ENCODE measurements around the gene OR8B12.

OR8B12 gene

GRCh38 chr11:124543554-124543953 is at the start of gene OR8B12:
Gene OR8B12 (minus strand): TSS chr11:124543654. CDS start chr11:124543654, 0 bp downstream.
- DNase-seq (ENCODE audit: low read depth) = no peak

GRCh38 chr11:124592627-124593026 is 49.2 kb upstream of the OR8B12 start:
- no peak for DNase-seq (ENCODE audit: low read depth)

GRCh38 chr11:124591430-124591829 is 48.0 kb upstream of the OR8B12 start:
- DNase-seq (ENCODE audit: low read depth) = no peak

- DNase-seq (ENCODE audit: low read depth) = peak; percentile 67
Observed at GRCh38 chr11:124586238-124586860, 42.9 kb upstream of the OR8B12 start.

- DNase-seq (ENCODE audit: low read depth) = no peak
Observed at GRCh38 chr11:124584681-124585372, 41.4 kb upstream of the OR8B12 start.

GRCh38 chr11:124583781-124584180 is 40.3 kb upstream of the OR8B12 start:
- no peak for DNase-seq (ENCODE audit: low read depth)

- DNase-seq (ENCODE audit: low read depth) = no peak
Observed at GRCh38 chr11:124582565-124582964, 39.1 kb upstream of the OR8B12 start.

- no peak for DNase-seq (ENCODE audit: low read depth)
Observed at GRCh38 chr11:124581817-124582216, 38.4 kb upstream of the OR8B12 start.

- DNase-seq (ENCODE audit: low read depth) = no peak
Observed at GRCh38 chr11:124578761-124579160, 35.3 kb upstream of the OR8B12 start.

- DNase-seq (ENCODE audit: low read depth) = no peak
Observed at GRCh38 chr11:124577716-124578427, 34.4 kb upstream of the OR8B12 start.

- no peak for DNase-seq (ENCODE audit: low read depth)
Observed at GRCh38 chr11:124570160-124570559, 26.7 kb upstream of the OR8B12 start.

GRCh38 chr11:124569697-124570096 is 26.2 kb upstream of the OR8B12 start, which contains the start of gene OR8A1:
Gene OR8A1 (plus strand): TSS chr11:124569997. CDS start chr11:124570120, 123 bp downstream.
- no peak for DNase-seq (ENCODE audit: low read depth)

GRCh38 chr11:124556828-124557227 is 13.4 kb upstream of the OR8B12 start:
- DNase-seq (ENCODE audit: low read depth) = no peak

- DNase-seq (ENCODE audit: low read depth) = no peak
Observed at GRCh38 chr11:124551987-124552386, 8.5 kb upstream of the OR8B12 start.

GRCh38 chr11:124551189-124551588 is 7.7 kb upstream of the OR8B12 start:
- DNase-seq (ENCODE audit: low read depth) = no peak

- no peak for DNase-seq (ENCODE audit: low read depth)
Observed at GRCh38 chr11:124543145-124543544, 309 bp downstream of the OR8B12 start.

- no peak for DNase-seq (ENCODE audit: low read depth)
Observed at GRCh38 chr11:124541204-124541603, 2.2 kb downstream of the OR8B12 start.

- DNase-seq (ENCODE audit: low read depth) = peak; percentile 98
Observed at GRCh38 chr11:124538019-124538418, 5.4 kb downstream of the OR8B12 start.

- peak; percentile 96 for DNase-seq (ENCODE audit: low read depth)
Observed at GRCh38 chr11:124536520-124536919, 6.9 kb downstream of the OR8B12 start.

GRCh38 chr11:124535552-124536232 is 7.8 kb downstream of the OR8B12 start:
- DNase-seq (ENCODE audit: low read depth) = peak; percentile 55

GRCh38 chr11:124534051-124534450 is 9.4 kb downstream of the OR8B12 start:
- no peak for DNase-seq (ENCODE audit: low read depth)

GRCh38 chr11:124533626-124534025 is 9.8 kb downstream of the OR8B12 start:
- no peak for DNase-seq (ENCODE audit: low read depth)

GRCh38 chr11:124520550-124520854 is 23.0 kb downstream of the OR8B12 start:
- no peak for DNase-seq (ENCODE audit: low read depth)
